GM18861 (cell line): ENCODE data around the gene DNAJB6.
A peak's percentile ranks its signal among the peaks of the same experiment; 100 is the strongest.

Source experiments
- ATAC-seq: cut with Tn5 transposase; IDR thresholded peaks from one replicate; pipeline ENCODE4 v1.9.1; 2021; ENCODE audit not compliant: unreplicated experiment

DNAJB6 gene

GRCh38 chr7:157336383-157337315 is at the start of gene DNAJB6:
DNAJB6 (plus strand) TSS chr7:157337004; CDS start chr7:157358573, 21,569 bp downstream.
- peak; percentile 58 for ATAC-seq

- ATAC-seq = no peak
These were observed 45.3 kb upstream of the DNAJB6 start for GRCh38 chr7:157291404-157292080.

- no peak for ATAC-seq
These were observed 44.5 kb upstream of the DNAJB6 start for GRCh38 chr7:157292258-157292657.

GRCh38 chr7:157292770-157293412 is 43.9 kb upstream of the DNAJB6 start:
- ATAC-seq = no peak

GRCh38 chr7:157293413-157293788 is 43.4 kb upstream of the DNAJB6 start:
- no peak for ATAC-seq

- no peak for ATAC-seq
These were observed 42.0 kb upstream of the DNAJB6 start for GRCh38 chr7:157294773-157295172.

- ATAC-seq = no peak
These were observed 41.5 kb upstream of the DNAJB6 start for GRCh38 chr7:157295338-157295737.

GRCh38 chr7:157297185-157297584 is 39.6 kb upstream of the DNAJB6 start:
- ATAC-seq = no peak

- ATAC-seq = no peak
These were observed 37.5 kb upstream of the DNAJB6 start for GRCh38 chr7:157299317-157299612.

- ATAC-seq = no peak
These were observed 37.0 kb upstream of the DNAJB6 start for GRCh38 chr7:157299613-157300368.

- ATAC-seq = no peak
These were observed 36.4 kb upstream of the DNAJB6 start for GRCh38 chr7:157300369-157300825.

- ATAC-seq = no peak
These were observed 35.1 kb upstream of the DNAJB6 start for GRCh38 chr7:157301610-157302120.

- no peak for ATAC-seq
These were observed 29.7 kb upstream of the DNAJB6 start for GRCh38 chr7:157306846-157307838.

- ATAC-seq = no peak
These were observed 26.7 kb upstream of the DNAJB6 start for GRCh38 chr7:157309988-157310668.

- no peak for ATAC-seq
These were observed 26.1 kb upstream of the DNAJB6 start for GRCh38 chr7:157310676-157311185.

GRCh38 chr7:157312941-157313340 is 23.9 kb upstream of the DNAJB6 start:
- no peak for ATAC-seq

- no peak for ATAC-seq
These were observed 23.2 kb upstream of the DNAJB6 start for GRCh38 chr7:157313645-157314044.

GRCh38 chr7:157318015-157318706 is 18.6 kb upstream of the DNAJB6 start:
- ATAC-seq = no peak
